CD4-positive, alpha-beta T cell (primary cell): Measurements from ENCODE around the gene RFWD3. TPM values are rescaled to one million over a fixed set of nuclear protein-coding genes. Genes with fewer than 3 reads are reported as not detected.

ENCODE experiments used
- ATAC-seq: fragments of 200-7000 bp; cut with Tn5 transposase; one replicate; pipeline ENCODE4 v1.10.0; 2022; ENCODE audit warnings: mild to moderate bottlenecking; ENCODE audit not compliant: poor library complexity
- CTCF ChIA-PET: fragments of 350-600 bp; sonication (Branson Sonifier 250); formaldehyde crosslinking; loops from one replicate; lab custom pipeline; 2021; ENCODE audit warnings: antibody characterized with exemption, inconsistent platforms; lab: Charles Lee
- POLR2A ChIA-PET: fragments of 350-600 bp; sonication (Branson Sonifier 250); formaldehyde crosslinking; loops from one replicate; lab custom pipeline; 2021; ENCODE audit warnings: antibody characterized with exemption, inconsistent platforms; lab: Charles Lee
- DNase-seq, 14 experiments: peaks; one replicate each; pipeline ENCODE4 v3.0.0-alpha.2; 2013 to 2020; ENCODE audit warnings: mixed read lengths in 2 of 14
- H3K27ac ChIP-seq, 2 donors: one replicate each; pipeline versions ENCODE4 v1.5.1 to v1.7.0; 2013; ENCODE audit warnings: low read length in 2 of 2, low read depth in 1 of 2, mild to moderate bottlenecking in 1 of 2
- H3K27me3 ChIP-seq, 2 experiments: 1 replicate in 1 of 2; 2 replicates in 1 of 2; pipeline versions ENCODE4 v1.6.1 to v1.7.0; 2013; ENCODE audit warnings: low read length in 2 of 2, control low read depth in 1 of 2, mild to moderate bottlenecking in 1 of 2, moderate library complexity in 1 of 2; ENCODE audit not compliant: insufficient read depth in 2 of 2, control insufficient read depth in 1 of 2
- H3K36me3 ChIP-seq: one replicate; pipeline ENCODE4 v1.6.1; 2013; ENCODE audit warnings: low read length, control low read depth; ENCODE audit not compliant: insufficient read depth
- H3K4me1 ChIP-seq: one replicate; pipeline ENCODE4 v1.6.1; 2013; ENCODE audit warnings: low read length, control low read depth; ENCODE audit not compliant: insufficient read depth
- H3K4me3 ChIP-seq: one replicate; pipeline ENCODE4 v1.5.1; 2013; ENCODE audit warnings: mild to moderate bottlenecking, low read length, moderate library complexity
- H3K9me3 ChIP-seq, 2 experiments: 1 replicate in 1 of 2; 2 replicates in 1 of 2; pipeline versions ENCODE4 v1.6.1 to v1.7.0; 2013; ENCODE audit warnings: low read length in 2 of 2, mild to moderate bottlenecking in 2 of 2, control low read depth in 1 of 2, moderate library complexity in 1 of 2; ENCODE audit not compliant: control insufficient read depth in 1 of 2, insufficient read depth in 1 of 2
- H3K27ac Mint-ChIP-seq: one replicate; pipeline ENCODE4 v1.8.0; 2020; ENCODE audit warnings: mixed read lengths
- H3K27me3 Mint-ChIP-seq: one replicate; pipeline ENCODE4 v1.8.0; 2021; ENCODE audit warnings: mixed read lengths
- H3K36me3 Mint-ChIP-seq: one replicate; pipeline ENCODE4 v1.8.0; 2021; ENCODE audit warnings: low read depth, mixed read lengths
- H3K4me1 Mint-ChIP-seq: one replicate; pipeline ENCODE4 v1.8.0; 2021; ENCODE audit warnings: low read depth, mixed read lengths
- H3K4me3 Mint-ChIP-seq: one replicate; pipeline ENCODE4 v1.8.0; 2020; ENCODE audit warnings: mild to moderate bottlenecking, mixed read lengths
- H3K9me3 Mint-ChIP-seq: one replicate; pipeline ENCODE4 v1.8.0; 2020; ENCODE audit warnings: mixed read lengths
- intact Hi-C, 2 experiments: fragments of 100-400 bp; cut with DNase I in 1 of 2; cut with micrococcal nuclease in 1 of 2; formaldehyde crosslinking; loops; one replicate each; pipeline versions ENCODE4 v1.15.1 to v1.9.0; 2023 to 2025; cut with DNase I, micrococcal nuclease
- total RNA-seq, 174 experiments: library from RNA in 2 of 174; stranded (reverse) in 2 of 174; gene quantifications; one replicate each; pipeline ENCODE4 v1.2.3 and lab custom pipeline; 2021 to 2026
- TF ChIP-seq, protein P1 (sequence below): fragments of 200-600 bp; IDR thresholded peaks from one replicate; pipeline ENCODE4 v1.8.0; 2022; ENCODE audit warnings: antibody characterized with exemption, mild to moderate bottlenecking

RFWD3 gene
- total RNA-seq, 2 experiments from 2014 or later = 44.9 to 47.0 TPM

DNA sequence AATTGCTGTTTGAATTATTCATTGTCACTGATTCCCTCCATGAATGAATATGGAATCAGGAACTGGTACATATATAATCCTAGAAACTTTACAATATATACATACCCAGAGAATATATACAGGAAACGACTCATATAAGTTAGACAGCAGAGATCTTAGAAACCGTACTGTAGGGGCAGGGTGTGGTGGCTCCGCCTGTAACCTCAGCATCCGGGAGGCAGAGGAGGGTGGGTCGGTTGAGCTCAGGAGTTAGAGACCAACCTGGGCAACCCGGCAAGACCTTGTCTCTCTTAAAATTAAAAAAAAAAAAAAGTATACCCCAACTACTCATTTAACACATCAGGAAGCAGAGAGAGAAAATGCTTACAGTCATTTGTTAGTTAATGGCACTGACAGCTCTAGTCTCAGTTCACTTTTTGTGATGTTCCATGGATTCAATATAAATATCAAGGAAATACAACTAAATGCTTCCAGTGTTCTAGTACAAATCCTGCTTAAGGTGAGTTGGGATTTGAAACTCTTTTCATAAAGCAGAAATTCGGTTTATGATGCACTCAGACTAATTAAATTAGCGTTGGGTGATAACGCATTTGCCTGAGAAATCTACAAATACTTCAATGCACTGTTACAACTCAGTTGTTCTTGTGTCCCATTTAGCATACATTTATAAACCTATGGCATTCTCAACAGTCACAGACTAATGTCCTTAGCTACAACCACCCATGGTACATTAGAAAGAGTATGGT lies 65.4 kb downstream of the RFWD3 start:
- TF ChIP-seq, protein P1, sequence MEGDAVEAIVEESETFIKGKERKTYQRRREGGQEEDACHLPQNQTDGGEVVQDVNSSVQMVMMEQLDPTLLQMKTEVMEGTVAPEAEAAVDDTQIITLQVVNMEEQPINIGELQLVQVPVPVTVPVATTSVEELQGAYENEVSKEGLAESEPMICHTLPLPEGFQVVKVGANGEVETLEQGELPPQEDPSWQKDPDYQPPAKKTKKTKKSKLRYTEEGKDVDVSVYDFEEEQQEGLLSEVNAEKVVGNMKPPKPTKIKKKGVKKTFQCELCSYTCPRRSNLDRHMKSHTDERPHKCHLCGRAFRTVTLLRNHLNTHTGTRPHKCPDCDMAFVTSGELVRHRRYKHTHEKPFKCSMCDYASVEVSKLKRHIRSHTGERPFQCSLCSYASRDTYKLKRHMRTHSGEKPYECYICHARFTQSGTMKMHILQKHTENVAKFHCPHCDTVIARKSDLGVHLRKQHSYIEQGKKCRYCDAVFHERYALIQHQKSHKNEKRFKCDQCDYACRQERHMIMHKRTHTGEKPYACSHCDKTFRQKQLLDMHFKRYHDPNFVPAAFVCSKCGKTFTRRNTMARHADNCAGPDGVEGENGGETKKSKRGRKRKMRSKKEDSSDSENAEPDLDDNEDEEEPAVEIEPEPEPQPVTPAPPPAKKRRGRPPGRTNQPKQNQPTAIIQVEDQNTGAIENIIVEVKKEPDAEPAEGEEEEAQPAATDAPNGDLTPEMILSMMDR = no peak
- Histone ChIP-seq H3K27ac (peak overlapping the region; percentile 73 to 78), H3K4me1 (peaks cover 55% of the 10 kb centered on the region), H3K36me3 (peaks cover 16% of the 10 kb centered on the region), H3K27me3 (no peaks in the 10 kb centered on the region), H3K9me3 (no peaks in the 10 kb centered on the region), H3K4me3 (peak overlapping the region; percentile 31)
- Mint-ChIP-seq H3K36me3 (peaks cover 57% of the 10 kb centered on the region), H3K4me1 (peaks cover 73% of the 10 kb centered on the region), H3K4me3 (peak overlapping the region; percentile 83), H3K27me3 (no peaks in the 10 kb centered on the region), H3K9me3 (no peaks in the 10 kb centered on the region), H3K27ac (peak overlapping the region; percentile 95)
- DNase-seq (peak; percentile 40 to 87 (median 70)), ATAC-seq (peak; percentile 97)
- intact Hi-C loops = loop anchor here in 1 of 2 experiments (10.0 kb wide), 2 partner anchors 236 to 1936 kb away; no protein-coding TSS in a partner anchor
- ChIA-PET CTCF (interaction anchor here (2.1 kb wide), 1 partner anchor 22 kb away, joined by 6 read pairs; no protein-coding TSS in a partner anchor), POLR2A (interaction anchor here (0.7 to 2.1 kb wide), 7 partner anchors 17 to 1048 kb away, joined by 3 to 5 read pairs (median 3); partner anchors contain the start of gene RFWD3)

DNA sequence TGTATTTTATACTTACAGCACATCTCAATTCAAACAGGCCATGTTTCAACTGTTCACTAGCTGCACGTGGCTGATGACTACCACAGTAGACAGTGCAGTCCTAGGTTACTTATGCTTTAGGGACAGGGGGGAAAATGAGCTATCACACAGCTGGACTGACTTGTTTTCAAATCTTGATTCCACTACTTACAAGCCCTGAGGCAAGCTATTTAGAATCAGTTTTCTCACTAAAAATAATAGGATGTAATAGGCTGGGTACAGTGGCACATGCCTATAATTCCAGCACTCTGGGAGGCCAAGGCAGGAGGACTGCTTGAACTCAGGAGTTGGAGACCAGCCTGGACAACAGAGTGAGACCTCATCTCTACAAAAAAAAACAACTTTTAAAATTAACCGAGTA lies 70.1 kb downstream of the RFWD3 start:
- no peaks in the 10 kb centered on the region for H3K27me3 Mint-ChIP-seq
- ChIA-PET CTCF (no interaction called here), POLR2A (interaction anchor here (1.4 kb wide), 1 partner anchor 10 kb away, joined by 7 read pairs; the partner anchor contains the start of gene GLG1)
- DNase-seq (no peak), ATAC-seq (no peak)
- Histone ChIP-seq H3K36me3 (peaks cover 24% of the 10 kb centered on the region), H3K4me3 (no peak overlapping the region), H3K27ac (no peak overlapping the region), H3K27me3 (no peaks in the 10 kb centered on the region), H3K9me3 (no peaks in the 10 kb centered on the region), H3K4me1 (peaks cover 58% of the 10 kb centered on the region)
- H3K27ac Mint-ChIP-seq = peak overlapping the region; percentile 77
- peaks cover 67% of the 10 kb centered on the region for H3K4me1 Mint-ChIP-seq
- intact Hi-C loops = no loop called here
- TF ChIP-seq, protein P1 = no peak
- H3K36me3 Mint-ChIP-seq = peaks cover 67% of the 10 kb centered on the region
- peaks cover 3% of the 10 kb centered on the region for H3K9me3 Mint-ChIP-seq
- peak overlapping the region; percentile 4 for H3K4me3 Mint-ChIP-seq

DNA sequence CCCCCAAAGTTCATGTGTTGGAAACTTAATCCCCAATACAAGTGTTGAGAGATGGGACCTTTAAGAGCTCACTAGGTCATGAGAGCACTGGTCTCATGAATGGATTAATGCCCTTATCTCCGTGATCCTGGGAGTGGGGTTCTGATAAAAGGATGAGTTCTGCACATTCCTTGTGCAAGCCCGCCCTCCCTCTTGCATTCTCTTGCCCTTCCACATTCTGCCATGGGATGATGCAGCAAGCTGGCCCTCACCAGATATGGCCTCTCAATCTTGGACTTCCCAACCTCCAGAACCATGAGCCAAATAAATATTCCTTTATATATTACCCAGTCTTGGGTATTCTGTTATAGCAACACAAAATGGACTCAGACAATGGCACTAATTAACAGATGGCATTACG lies 73.8 kb downstream of the RFWD3 start:
- Mint-ChIP-seq H3K4me3 (no peak overlapping the region), H3K4me1 (peaks cover 62% of the 10 kb centered on the region), H3K27ac (peak overlapping the region; percentile 24), H3K27me3 (no peaks in the 10 kb centered on the region), H3K36me3 (peaks cover 64% of the 10 kb centered on the region), H3K9me3 (peaks cover 3% of the 10 kb centered on the region)
- H3K9me3 ChIP-seq = no peaks in the 10 kb centered on the region
- no peak for DNase-seq
- TF ChIP-seq, protein P1 = no peak
- peaks cover 25% of the 10 kb centered on the region for H3K36me3 ChIP-seq
- no peak for ATAC-seq
- ChIA-PET CTCF (interaction anchor here (0.8 kb wide), 1 partner anchor 30 kb away, joined by 3 read pairs; no protein-coding TSS in a partner anchor), POLR2A (interaction anchor here (0.7 to 1.5 kb wide), 3 partner anchors 12 to 39 kb away, joined by 3 to 4 read pairs (median 4); partner anchors contain the start of gene GLG1)
- H3K27ac ChIP-seq = no peak overlapping the region
- intact Hi-C loops = no loop called here
- no peaks in the 10 kb centered on the region for H3K27me3 ChIP-seq
- H3K4me3 ChIP-seq = no peak overlapping the region
- H3K4me1 ChIP-seq = peaks cover 54% of the 10 kb centered on the region
